Measurements from ENCODE around the gene ELFN1.
"Not testable (repeated sequence)": the region's sequence is repeated elsewhere in the genome, so short reads cannot be mapped to it uniquely, and the experiment has no call there.

ELFN1 gene

GRCh38 chr7:1713502-1714484 is 43.7 kb downstream of the ELFN1 start:
- DNase-seq: peak; percentile 69

DNA sequence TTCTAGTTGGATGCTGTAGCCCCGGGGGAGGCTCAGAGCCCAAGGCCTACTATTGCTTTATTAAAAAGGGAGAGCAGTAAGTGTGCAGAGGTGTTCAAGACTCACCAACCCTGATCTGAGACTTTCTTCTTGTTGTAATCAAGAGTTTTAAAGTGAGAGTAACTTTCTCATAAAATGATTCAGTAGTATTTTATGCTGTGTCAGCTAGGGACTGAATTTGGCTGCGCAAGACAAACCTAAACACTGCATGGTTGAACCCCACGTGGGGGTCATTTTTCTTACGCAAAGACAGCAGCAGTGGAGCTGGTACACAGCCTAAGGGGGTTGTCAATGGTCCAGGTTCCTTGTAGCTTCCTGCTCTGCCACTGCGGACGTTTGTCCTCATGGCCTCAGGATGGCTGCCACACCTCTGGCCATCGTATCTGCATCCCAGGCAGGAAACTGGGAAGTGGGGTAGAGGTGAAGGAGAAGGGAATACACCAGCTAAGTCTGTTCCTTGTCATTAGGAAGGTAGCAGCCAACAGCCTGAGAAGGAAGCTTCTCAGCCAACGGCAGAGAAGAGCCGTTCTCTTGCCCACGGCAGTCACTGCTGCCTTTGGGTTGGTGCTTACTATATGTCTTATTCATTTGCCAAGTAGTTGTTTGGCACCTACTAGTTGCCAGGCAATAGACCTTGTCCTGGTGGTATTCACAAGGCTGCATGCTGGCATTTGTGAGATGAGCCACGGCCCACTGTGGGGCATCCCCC is 44.7 kb downstream of the ELFN1 start:
- DNase-seq: no peak

GRCh38 chr7:1715331-1715625 is 45.2 kb downstream of the ELFN1 start:
- no peak for DNase-seq

DNA sequence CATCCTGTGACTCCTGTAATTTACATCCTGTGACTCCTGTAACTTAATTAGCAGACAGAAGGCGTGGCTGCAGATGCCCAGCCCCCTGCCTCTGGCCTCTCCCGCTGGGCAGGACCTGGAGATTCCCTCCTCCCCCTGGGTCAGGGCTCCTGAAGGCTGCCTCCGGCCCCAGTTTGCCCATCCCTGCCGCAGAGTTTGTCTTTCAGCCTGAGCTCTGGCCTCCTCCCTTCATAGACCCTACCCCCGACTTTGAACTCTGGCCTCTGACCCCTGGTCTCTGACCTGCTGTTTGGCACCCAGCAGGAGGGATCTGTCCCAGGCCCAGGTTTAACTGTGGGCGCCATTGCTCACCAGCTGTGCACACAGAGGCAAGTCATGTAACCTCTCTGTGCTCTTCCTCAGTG is 45.6 kb downstream of the ELFN1 start:
- DNase-seq: no peak

GRCh38 chr7:1716263-1717094 is 46.4 kb downstream of the ELFN1 start:
- no peak for DNase-seq

DNA sequence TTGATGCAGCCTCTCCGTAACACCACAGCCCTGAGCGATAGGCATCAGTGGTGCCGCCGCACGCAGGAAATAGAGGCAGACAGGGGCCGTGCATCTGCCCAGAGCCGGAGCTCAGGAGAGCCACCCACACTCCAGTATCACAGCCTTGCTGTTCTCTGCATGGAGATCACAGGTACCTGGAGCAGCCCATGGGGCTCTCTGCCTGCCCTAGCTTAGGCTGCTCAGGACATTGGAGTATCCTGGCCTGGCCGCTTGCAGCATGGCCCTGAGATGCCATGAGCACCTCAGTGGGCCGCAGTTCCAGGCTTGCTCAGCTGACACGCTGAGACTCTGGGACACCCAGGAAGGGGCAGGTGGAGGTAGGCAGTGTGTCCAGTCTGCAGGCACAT is 47.0 kb downstream of the ELFN1 start:
- DNase-seq: no peak

- DNase-seq: no peak
These were observed 48.0 kb downstream of the ELFN1 start for GRCh38 chr7:1717903-1718676.

GRCh38 chr7:1718850-1719249 is 48.8 kb downstream of the ELFN1 start:
- DNase-seq: not testable (repeated sequence)

GRCh38 chr7:1719256-1719655 is 49.2 kb downstream of the ELFN1 start:
- not testable (repeated sequence) for DNase-seq

DNA sequence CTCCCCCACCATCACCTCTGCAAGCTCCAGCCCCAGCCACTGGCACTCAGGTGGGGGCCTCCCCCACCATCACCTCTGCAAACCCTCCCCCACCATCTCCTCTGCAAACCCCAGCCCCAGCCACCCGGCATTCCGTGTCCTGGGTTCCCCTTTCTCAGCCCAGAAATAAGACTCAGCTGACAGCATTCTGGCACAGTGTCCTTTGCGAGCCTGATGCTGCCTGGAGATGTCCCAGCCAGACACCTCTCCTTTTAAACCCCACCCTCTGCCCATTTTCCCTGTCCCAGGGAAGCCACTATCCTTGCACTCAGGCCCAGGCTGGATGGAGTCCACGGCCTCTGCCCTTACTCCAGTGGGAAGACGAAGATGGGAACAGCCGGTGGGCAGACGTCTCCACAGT is 49.8 kb downstream of the ELFN1 start:
- no peak for DNase-seq

DNA sequence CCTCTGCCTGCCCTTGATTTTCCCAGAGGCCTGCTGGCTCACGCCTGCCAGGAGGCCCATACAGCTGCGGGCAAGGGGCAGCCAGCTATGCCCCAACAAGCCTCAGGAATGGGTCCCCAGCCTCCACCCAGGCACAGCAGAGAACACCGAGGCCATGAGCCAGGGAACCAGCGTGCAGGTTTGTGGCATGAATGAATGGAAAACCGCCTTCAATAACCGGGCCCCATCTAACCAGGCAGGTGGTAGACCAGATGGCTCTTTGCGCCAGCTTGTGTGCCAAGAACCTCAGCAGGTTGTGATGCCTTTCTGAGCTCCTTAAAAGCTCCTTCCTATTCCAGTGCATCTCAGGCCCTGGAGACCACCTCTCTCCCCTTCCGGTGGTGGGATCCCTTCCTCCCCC is 50.2 kb downstream of the ELFN1 start:
- DNase-seq: peak; percentile 84

GRCh38 chr7:1721047-1721690 is 51.1 kb downstream of the ELFN1 start:
- DNase-seq: no peak

DNA sequence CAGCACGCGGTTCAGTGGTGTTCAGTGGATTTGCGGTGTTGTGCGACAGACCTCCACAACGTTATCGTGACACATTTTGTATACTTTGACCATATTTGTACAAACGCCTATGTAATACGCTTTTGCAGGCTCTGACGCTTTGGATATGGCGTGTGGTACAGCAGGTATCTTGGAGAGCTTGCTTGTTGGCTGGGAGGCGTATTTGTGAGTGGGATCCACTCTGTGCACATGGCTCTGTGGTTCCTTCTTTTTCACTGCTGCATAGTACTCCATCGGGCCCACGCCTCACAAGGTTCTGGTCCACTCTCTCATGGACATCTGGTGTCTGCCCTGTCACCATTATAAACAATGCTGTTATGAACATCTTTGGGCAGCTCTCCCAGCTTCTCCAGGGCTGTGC is 53.2 kb downstream of the ELFN1 start:
- no peak for DNase-seq

DNA sequence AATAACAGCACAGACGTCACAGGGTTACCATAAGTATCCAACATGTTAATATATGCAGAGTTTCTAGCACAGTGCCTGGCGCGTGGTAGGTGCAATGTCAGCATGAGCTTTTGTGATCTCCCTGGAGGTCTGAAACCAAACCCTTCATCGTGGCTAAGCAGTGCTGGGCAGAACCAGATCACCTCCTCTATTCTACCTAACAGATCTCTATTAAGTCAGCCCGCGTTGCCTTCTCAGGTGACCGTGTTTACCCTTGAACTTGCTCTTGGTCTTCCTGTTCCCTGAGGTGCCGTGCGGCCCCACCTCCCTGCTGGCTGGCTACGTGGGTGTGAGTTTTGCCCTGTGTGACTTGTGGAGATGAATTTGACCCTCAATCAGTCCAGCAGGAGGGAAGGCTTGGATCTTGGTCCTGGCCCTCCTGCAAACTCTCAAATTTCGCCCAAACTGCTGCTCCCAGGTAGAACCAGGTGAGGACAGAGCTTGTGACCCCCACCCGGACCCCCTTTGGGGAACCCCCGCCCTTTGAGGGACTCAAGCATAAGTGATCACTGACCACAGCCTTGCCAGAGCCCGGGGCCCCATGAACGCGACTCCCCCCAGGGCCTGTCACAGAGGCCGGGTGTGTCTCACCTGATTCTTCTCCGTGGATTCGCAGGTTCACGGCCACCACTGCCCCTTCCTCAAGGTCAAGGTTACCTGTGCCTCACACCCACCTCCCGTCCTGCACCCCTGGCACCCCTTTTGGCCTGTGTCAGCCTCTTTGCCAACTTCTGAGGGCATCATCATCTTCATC is 54.2 kb downstream of the ELFN1 start:
- no peak for DNase-seq

DNA sequence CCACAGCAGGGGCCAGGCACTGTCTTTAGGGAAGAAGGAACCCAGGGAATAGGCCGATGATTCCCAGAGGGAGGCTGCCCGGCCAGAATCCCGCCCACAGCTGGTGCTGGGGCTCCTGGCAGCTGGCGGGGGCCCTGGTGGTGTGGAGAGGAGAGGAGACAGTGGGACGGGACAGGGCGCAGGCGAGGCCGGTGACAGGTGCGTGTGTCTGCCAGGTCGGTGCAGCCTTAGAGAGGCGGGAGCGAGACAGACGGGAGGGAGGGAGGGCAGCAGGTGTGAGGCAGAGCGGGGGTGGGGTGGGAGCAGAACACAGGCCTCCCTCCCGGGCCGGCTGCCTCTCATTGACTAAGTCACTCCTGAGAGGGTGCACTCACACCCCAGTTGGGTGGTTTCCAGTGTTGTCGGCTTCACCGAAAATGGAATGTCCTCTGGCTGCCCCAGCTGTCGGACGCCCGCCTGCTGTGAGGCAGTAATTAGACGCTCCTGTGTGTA is 55.2 kb downstream of the ELFN1 start:
- peak; percentile 94 for DNase-seq

DNA sequence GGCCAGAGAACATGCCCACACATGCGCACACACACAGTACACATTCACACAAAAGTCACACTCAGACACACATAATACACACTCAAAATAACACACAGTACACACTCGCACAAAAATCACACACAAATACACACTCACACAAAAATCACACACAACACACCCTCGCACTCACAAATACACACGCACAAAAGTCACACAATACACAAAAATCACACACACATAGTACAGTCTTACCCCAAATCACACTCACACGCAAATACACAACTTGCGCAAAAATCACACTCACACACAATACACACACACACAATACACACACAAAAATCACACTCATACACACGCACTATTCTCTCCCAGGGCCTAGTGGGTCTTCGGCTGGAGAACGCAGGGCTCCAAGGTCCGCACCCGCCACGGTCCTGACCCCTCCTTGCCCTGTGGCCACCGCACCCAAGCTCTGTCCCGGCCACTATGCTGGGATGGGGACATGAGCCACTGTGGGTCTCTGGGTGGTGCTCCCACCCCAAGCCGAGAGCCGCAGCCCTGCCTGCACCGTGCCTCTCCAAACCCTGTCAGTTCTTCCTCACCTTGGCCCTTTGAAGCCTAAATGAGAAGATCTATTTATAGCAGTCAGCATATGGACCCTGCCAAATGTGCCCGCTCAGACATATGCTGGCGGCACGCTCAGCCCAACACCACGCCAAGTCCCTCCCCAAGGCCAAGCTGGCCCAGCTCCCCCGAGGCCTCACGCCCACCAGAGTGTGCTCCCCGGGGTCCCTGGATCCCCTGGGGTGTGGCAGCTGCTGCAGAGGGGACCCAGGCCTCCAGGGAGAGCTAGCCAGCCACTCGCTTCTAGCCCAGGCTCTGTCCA is 55.9 kb downstream of the ELFN1 start:
- DNase-seq: peak; percentile 72

- no peak for DNase-seq
These were observed 57.0 kb downstream of the ELFN1 start for GRCh38 chr7:1727079-1727478.

- peak; percentile 53 for DNase-seq
These were observed 57.9 kb downstream of the ELFN1 start for GRCh38 chr7:1727812-1728570.

- no peak for DNase-seq
These were observed 59.1 kb downstream of the ELFN1 start for GRCh38 chr7:1729183-1729582.
